H9 (cell line): ENCODE results near the gene HEXA. TPM values are rescaled to one million over a fixed set of nuclear protein-coding genes. Genes with fewer than 3 reads are reported as not detected.

Experiments used
- DNase-seq: peaks from one replicate; pipeline ENCODE4 v3.0.0-alpha.2; 2017
- H2AFZ ChIP-seq: one replicate; pipeline ENCODE4 v1.6.1; 2013; ENCODE audit warnings: mild to moderate bottlenecking, low read length, control low read depth, moderate library complexity
- H2AK5ac ChIP-seq: 2 replicates; pipeline ENCODE4 v1.6.1; 2013; ENCODE audit warnings: low read length, control low read depth, mixed read lengths; ENCODE audit not compliant: insufficient read length
- H2BK120ac ChIP-seq: one replicate; pipeline ENCODE4 v1.6.1; 2013; ENCODE audit warnings: low read depth, mild to moderate bottlenecking, low read length, control low read depth, inconsistent platforms; ENCODE audit not compliant: poor library complexity, severe bottlenecking
- H2BK12ac ChIP-seq: 2 replicates; pipeline ENCODE4 v1.6.1; 2013; ENCODE audit warnings: low read length, control low read depth, mixed read lengths, low read depth; ENCODE audit not compliant: insufficient read length
- H2BK15ac ChIP-seq: 2 replicates; pipeline ENCODE4 v1.6.1; 2013; ENCODE audit warnings: low read depth, low read length, control low read depth
- H2BK20ac ChIP-seq: one replicate; pipeline ENCODE4 v1.6.1; 2013; ENCODE audit warnings: low read depth, mild to moderate bottlenecking, low read length, control low read depth, inconsistent platforms; ENCODE audit not compliant: poor library complexity, severe bottlenecking
- H2BK5ac ChIP-seq: 2 replicates; pipeline ENCODE4 v1.6.1; 2013; ENCODE audit warnings: low read length, control low read depth, mixed read lengths; ENCODE audit not compliant: insufficient read length
- H3K14ac ChIP-seq: 2 replicates; pipeline ENCODE4 v1.6.1; 2013; ENCODE audit warnings: low read length, control low read depth; ENCODE audit not compliant: insufficient read depth
- H3K18ac ChIP-seq: 2 replicates; pipeline ENCODE4 v1.6.1; 2013; ENCODE audit warnings: low read depth, mild to moderate bottlenecking, mixed read lengths, low read length, control low read depth; ENCODE audit not compliant: insufficient read length
- H3K23ac ChIP-seq: 2 replicates; pipeline ENCODE4 v1.6.1; 2013; ENCODE audit warnings: low read length, control low read depth, mixed read lengths, low read depth; ENCODE audit not compliant: insufficient read length
- H3K23me2 ChIP-seq: 2 replicates; pipeline ENCODE4 v1.6.1; 2013; ENCODE audit warnings: low read depth, mild to moderate bottlenecking, mixed read lengths, low read length, control low read depth; ENCODE audit not compliant: insufficient read length, poor library complexity, severe bottlenecking
- H3K27ac ChIP-seq: 2 replicates; pipeline ENCODE4 v1.5.1; 2013; ENCODE audit warnings: low read length, control low read depth, mixed read lengths, low read depth; ENCODE audit not compliant: insufficient read length
- H3K27me3 ChIP-seq: 2 replicates; pipeline ENCODE4 v1.6.1; 2013; ENCODE audit warnings: low read length, control low read depth, inconsistent platforms; ENCODE audit not compliant: insufficient read depth
- H3K4ac ChIP-seq: 2 replicates; pipeline ENCODE4 v1.6.1; 2013; ENCODE audit warnings: low read depth, mild to moderate bottlenecking, control low read depth, inconsistent platforms, low read length, moderate library complexity
- H3K4me1 ChIP-seq: 2 replicates; pipeline ENCODE4 v1.6.1; 2013; ENCODE audit warnings: low read length, control low read depth, inconsistent platforms; ENCODE audit not compliant: insufficient read depth
- H3K4me2 ChIP-seq: 2 replicates; pipeline ENCODE4 v1.6.1; 2013; ENCODE audit warnings: low read length, control low read depth, mixed read lengths; ENCODE audit not compliant: insufficient read length, insufficient read depth
- H3K56ac ChIP-seq: 2 replicates; pipeline ENCODE4 v1.6.1; 2013; ENCODE audit warnings: low read depth, mild to moderate bottlenecking, mixed read lengths, low read length, control low read depth; ENCODE audit not compliant: insufficient read length
- H3K79me1 ChIP-seq: 2 replicates; pipeline ENCODE4 v1.6.1; 2013; ENCODE audit warnings: low read depth, mild to moderate bottlenecking, moderate library complexity, low read length, control low read depth, inconsistent platforms; ENCODE audit not compliant: insufficient read depth, poor library complexity, severe bottlenecking
- H3K79me2 ChIP-seq: 2 replicates; pipeline ENCODE4 v1.6.1; 2013; ENCODE audit warnings: low read length, control low read depth, inconsistent platforms; ENCODE audit not compliant: insufficient read depth
- H3K9ac ChIP-seq: 2 replicates; pipeline ENCODE4 v1.6.1; 2013; ENCODE audit warnings: low read length, control low read depth, mixed read lengths; ENCODE audit not compliant: insufficient read length; ENCODE audit errors: extremely low read depth
- H3K9me3 ChIP-seq: one replicate; pipeline ENCODE4 v1.6.1; 2013; ENCODE audit warnings: low read depth, low read length, inconsistent platforms; ENCODE audit not compliant: control insufficient read depth
- H3T11ph ChIP-seq: one replicate; pipeline ENCODE4 v1.6.1; 2013; ENCODE audit warnings: mild to moderate bottlenecking, low read length, control low read depth, inconsistent platforms
- H4K20me1 ChIP-seq: one replicate; pipeline ENCODE4 v1.6.1; 2013; ENCODE audit not compliant: control insufficient read depth, insufficient read length, insufficient read depth
- H4K5ac ChIP-seq: 2 replicates; pipeline ENCODE4 v1.6.1; 2013; ENCODE audit warnings: low read depth, mild to moderate bottlenecking, mixed read lengths, low read length, control low read depth; ENCODE audit not compliant: insufficient read length
- H4K8ac ChIP-seq: replicated peaks from 2 replicates; pipeline ENCODE4 v1.6.1; 2013; ENCODE audit warnings: low read length, control low read depth, mixed read lengths, low read depth; ENCODE audit not compliant: insufficient read length
- H4K91ac ChIP-seq: 2 replicates; pipeline ENCODE4 v1.6.1; 2013; ENCODE audit warnings: low read depth, mild to moderate bottlenecking, moderate library complexity, mixed read lengths, low read length, control low read depth; ENCODE audit not compliant: insufficient read length
- H3K27ac Mint-ChIP-seq, 3 experiments: 2 replicates in 2 of 3; 3 replicates in 1 of 3; pipeline ENCODE4 v1.8.0; 2020 to 2021; ENCODE audit warnings: mixed read lengths in 3 of 3, mild to moderate bottlenecking in 1 of 3, moderate library complexity in 1 of 3
- H3K27me3 Mint-ChIP-seq: 2 replicates; pipeline ENCODE4 v1.8.0; 2021; ENCODE audit warnings: low read depth, mild to moderate bottlenecking, moderate library complexity, mixed read lengths
- H3K36me3 Mint-ChIP-seq, 3 experiments: 2 replicates in 2 of 3; 3 replicates in 1 of 3; pipeline ENCODE4 v1.8.0; 2020 to 2021; ENCODE audit warnings: low read depth in 3 of 3, mixed read lengths in 3 of 3; ENCODE audit not compliant: insufficient read depth in 1 of 3
- H3K4me1 Mint-ChIP-seq, 2 experiments: 2 replicates each; pipeline ENCODE4 v1.8.0; 2020; ENCODE audit warnings: mixed read lengths in 2 of 2
- H3K4me3 Mint-ChIP-seq, 2 experiments: 2 replicates in 1 of 2; 3 replicates in 1 of 2; pipeline ENCODE4 v1.8.0; 2020 to 2021; ENCODE audit warnings: mild to moderate bottlenecking in 2 of 2, mixed read lengths in 2 of 2, moderate library complexity in 1 of 2
- H3K9me3 Mint-ChIP-seq, 2 experiments: 2 replicates in 1 of 2; 3 replicates in 1 of 2; pipeline ENCODE4 v1.8.0; 2020; ENCODE audit warnings: mild to moderate bottlenecking in 2 of 2, mixed read lengths in 2 of 2, moderate library complexity in 1 of 2
- CTCF ChIP-seq: fragments of 200-600 bp; sonication (generic); conservative IDR thresholded peaks from 3 replicates; pipeline ENCODE4 v1.8.0; 2021; ENCODE audit warnings: antibody characterized with exemption, mild to moderate bottlenecking
- WGBS: extraction: QIAGEN DNeasy Blood & Tissue Kit; methylation state at CpG from one replicate; pipeline ENCODE4 v1.1.7; 2013; ENCODE audit warnings: missing lambda C conversion rate, low lambda C conversion rate, mixed read lengths; ENCODE audit not compliant: insufficient read length; ENCODE audit errors: extremely low coverage; 5-methylcytosine and 5-hydroxymethylcytosine counted together
- total RNA-seq: library from RNA; stranded (reverse); gene quantifications from 2 replicates; pipeline ENCODE4 v1.2.1, GENCODE V29; 2021

Gene HEXA
- total RNA-seq, 1 experiment from 2014 or later = 54.7 TPM

- peaks cover 4 to 6% of the 10 kb centered on the region in 2 experiments; a peak in 2 of 4 replicates for H3K4me1 Mint-ChIP-seq
- Histone ChIP-seq H3K4me1 (no peaks in the 10 kb centered on the region), H3K23me2 (no peaks in the 10 kb centered on the region), H2AFZ (no peak overlapping the region), H4K20me1 (no peaks in the 10 kb centered on the region), H3K4me2 (no peak overlapping the region), H2AK5ac (no peak overlapping the region), H3K18ac (no peak overlapping the region), H4K5ac (no peak overlapping the region), H2BK5ac (no peak overlapping the region), H3K9ac (no peak overlapping the region), H3K14ac (no peak overlapping the region), H3K23ac (no peak overlapping the region), H3K79me1 (no peaks in the 10 kb centered on the region), H3K79me2 (no peaks in the 10 kb centered on the region), H2BK12ac (no peak overlapping the region), H3K9me3 (no peaks in the 10 kb centered on the region), H2BK120ac (no peak overlapping the region), H3K56ac (no peak overlapping the region), H2BK15ac (no peak overlapping the region), H4K8ac (no peak overlapping the region), H2BK20ac (no peak overlapping the region), H3K27ac (no peak overlapping the region), H3T11ph (no peak overlapping the region), H4K91ac (no peak overlapping the region), H3K4ac (no peak overlapping the region), H3K27me3 (peaks cover 5% of the 10 kb centered on the region; the same call in 1 of the 2 replicates)
- TF ChIP-seq CTCF = no peak
- no peak overlapping the region for H3K4me3 Mint-ChIP-seq
- no peak for DNase-seq
- H3K27ac Mint-ChIP-seq = no peak overlapping the region
- H3K9me3 Mint-ChIP-seq = 0 out of 5 replicates have a peak, but pooled peaks cover 0 to under 1% of the 10 kb centered on the region in 2 experiments
- no peaks in the 10 kb centered on the region for H3K36me3 Mint-ChIP-seq
- H3K27me3 Mint-ChIP-seq = peaks cover 64% of the 10 kb centered on the region
- no CpG with 5 or more reads among the region's 2 CpGs for WGBS
Measured at GRCh38 chr15:72313881-72314280, 61.9 kb downstream of the HEXA start.
